B cell (primary cell): ENCODE results near the gene ALKBH4.

Experiments
- EZH2 ChIP-seq: IDR thresholded peaks from 2 replicates; pipeline ENCODE4 v1.6.1; 2012; ENCODE audit warnings: borderline replicate concordance, low read depth, mild to moderate bottlenecking, moderate library complexity, low read length; ENCODE audit not compliant: insufficient read depth, poor library complexity, severe bottlenecking
- TF ChIP-seq, protein P1 (sequence below): fragments of 200-600 bp; IDR thresholded peaks from one replicate; pipeline ENCODE4 v1.8.0; 2022; ENCODE audit warnings: antibody characterized with exemption, mild to moderate bottlenecking

GRCh38 chr7:102451371-102452054, 13.2 kb downstream of the ALKBH4 start:
- TF ChIP-seq, protein P1, sequence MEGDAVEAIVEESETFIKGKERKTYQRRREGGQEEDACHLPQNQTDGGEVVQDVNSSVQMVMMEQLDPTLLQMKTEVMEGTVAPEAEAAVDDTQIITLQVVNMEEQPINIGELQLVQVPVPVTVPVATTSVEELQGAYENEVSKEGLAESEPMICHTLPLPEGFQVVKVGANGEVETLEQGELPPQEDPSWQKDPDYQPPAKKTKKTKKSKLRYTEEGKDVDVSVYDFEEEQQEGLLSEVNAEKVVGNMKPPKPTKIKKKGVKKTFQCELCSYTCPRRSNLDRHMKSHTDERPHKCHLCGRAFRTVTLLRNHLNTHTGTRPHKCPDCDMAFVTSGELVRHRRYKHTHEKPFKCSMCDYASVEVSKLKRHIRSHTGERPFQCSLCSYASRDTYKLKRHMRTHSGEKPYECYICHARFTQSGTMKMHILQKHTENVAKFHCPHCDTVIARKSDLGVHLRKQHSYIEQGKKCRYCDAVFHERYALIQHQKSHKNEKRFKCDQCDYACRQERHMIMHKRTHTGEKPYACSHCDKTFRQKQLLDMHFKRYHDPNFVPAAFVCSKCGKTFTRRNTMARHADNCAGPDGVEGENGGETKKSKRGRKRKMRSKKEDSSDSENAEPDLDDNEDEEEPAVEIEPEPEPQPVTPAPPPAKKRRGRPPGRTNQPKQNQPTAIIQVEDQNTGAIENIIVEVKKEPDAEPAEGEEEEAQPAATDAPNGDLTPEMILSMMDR, result no peak
- no peak for TF ChIP-seq EZH2
